ENCODE measurements around the gene KLK4.

The KLK4 gene

DNA sequence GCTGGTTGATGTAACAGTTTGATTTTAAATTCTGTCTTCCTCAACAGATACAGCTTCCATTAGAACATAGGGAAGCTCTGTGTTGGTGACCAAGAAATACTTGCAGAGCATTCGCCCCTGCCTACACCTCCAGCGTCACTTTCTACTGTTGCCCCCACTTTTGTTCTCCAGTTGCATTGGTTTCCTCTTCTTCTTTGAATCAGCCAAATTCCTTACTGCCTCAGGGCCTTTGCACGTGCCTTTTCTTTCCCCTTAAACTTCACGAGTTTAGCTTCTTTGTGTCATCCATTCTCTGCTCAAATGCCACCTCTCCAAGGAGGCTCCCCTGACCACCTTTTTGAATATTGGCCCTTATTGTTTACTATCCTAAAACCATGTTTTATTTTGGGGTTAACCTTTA, 35.9 kb upstream of the KLK4 start:
- TF ChIP-seq, protein P1, sequence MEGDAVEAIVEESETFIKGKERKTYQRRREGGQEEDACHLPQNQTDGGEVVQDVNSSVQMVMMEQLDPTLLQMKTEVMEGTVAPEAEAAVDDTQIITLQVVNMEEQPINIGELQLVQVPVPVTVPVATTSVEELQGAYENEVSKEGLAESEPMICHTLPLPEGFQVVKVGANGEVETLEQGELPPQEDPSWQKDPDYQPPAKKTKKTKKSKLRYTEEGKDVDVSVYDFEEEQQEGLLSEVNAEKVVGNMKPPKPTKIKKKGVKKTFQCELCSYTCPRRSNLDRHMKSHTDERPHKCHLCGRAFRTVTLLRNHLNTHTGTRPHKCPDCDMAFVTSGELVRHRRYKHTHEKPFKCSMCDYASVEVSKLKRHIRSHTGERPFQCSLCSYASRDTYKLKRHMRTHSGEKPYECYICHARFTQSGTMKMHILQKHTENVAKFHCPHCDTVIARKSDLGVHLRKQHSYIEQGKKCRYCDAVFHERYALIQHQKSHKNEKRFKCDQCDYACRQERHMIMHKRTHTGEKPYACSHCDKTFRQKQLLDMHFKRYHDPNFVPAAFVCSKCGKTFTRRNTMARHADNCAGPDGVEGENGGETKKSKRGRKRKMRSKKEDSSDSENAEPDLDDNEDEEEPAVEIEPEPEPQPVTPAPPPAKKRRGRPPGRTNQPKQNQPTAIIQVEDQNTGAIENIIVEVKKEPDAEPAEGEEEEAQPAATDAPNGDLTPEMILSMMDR (IDR thresholded peaks at IDR 0.05; ENCODE audit: low read depth, low read length): no peak
- Histone ChIP-seq H3K27me3 (no peaks in the 10 kb centered on the region), H3K4me1 (no peaks in the 10 kb centered on the region), H3K9me3 (no peaks in the 10 kb centered on the region), H3K36me3 (no peaks in the 10 kb centered on the region), H3K4me3 (ENCODE audit: low read depth, low read length) (no peak overlapping the region)
- no peak for DNase-seq

DNA sequence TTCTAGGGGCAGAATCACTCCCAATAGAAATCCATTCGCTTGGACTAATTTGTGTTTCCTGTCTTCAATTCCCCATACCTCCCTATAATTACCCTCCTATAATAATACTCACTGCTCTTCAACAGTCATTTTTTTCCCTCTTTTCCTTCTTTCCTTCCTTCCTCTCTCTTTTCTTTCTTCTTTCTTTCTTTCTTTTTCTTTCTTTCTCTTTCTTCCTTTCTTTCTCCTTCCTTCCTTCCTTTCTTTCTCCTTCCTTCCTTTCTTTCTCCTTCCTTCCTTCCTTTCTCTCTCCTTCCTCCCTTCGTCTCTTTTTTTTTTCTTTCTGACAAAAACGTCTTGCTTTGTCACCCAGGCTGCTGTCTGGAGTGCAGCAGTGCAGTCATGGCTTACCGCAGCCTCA, 33.6 kb upstream of the KLK4 start:
- TF ChIP-seq, protein P1 (IDR thresholded peaks at IDR 0.05; ENCODE audit: low read depth, low read length): no peak
- no peaks in the 10 kb centered on the region for H3K36me3 ChIP-seq
- H3K9me3 ChIP-seq: no peaks in the 10 kb centered on the region
- no peak for DNase-seq
- no peaks in the 10 kb centered on the region for H3K27me3 ChIP-seq
- H3K4me3 ChIP-seq (ENCODE audit: low read depth, low read length): no peak overlapping the region
- no peaks in the 10 kb centered on the region for H3K4me1 ChIP-seq

- H3K27me3 ChIP-seq: no peaks in the 10 kb centered on the region
- no peaks in the 10 kb centered on the region for H3K4me1 ChIP-seq
- no peak overlapping the region for H3K4me3 ChIP-seq (ENCODE audit: low read depth, low read length)
- DNase-seq: no peak
- H3K9me3 ChIP-seq: no peaks in the 10 kb centered on the region
- TF ChIP-seq, protein P1 (IDR thresholded peaks at IDR 0.05; ENCODE audit: low read depth, low read length): no peak
- no peaks in the 10 kb centered on the region for H3K36me3 ChIP-seq
Observed at GRCh38 chr19:50943074-50943828, 32.1 kb upstream of the KLK4 start.

- no peaks in the 10 kb centered on the region for H3K9me3 ChIP-seq
- DNase-seq: no peak
- no peaks in the 10 kb centered on the region for H3K4me1 ChIP-seq
- no peak overlapping the region for H3K4me3 ChIP-seq (ENCODE audit: low read depth, low read length)
- no peaks in the 10 kb centered on the region for H3K36me3 ChIP-seq
- TF ChIP-seq, protein P1 (IDR thresholded peaks at IDR 0.05; ENCODE audit: low read depth, low read length): no peak
- H3K27me3 ChIP-seq: peaks cover 14% of the 10 kb centered on the region
Observed at GRCh38 chr19:50939596-50939995, 28.4 kb upstream of the KLK4 start.

- H3K36me3 ChIP-seq: no peaks in the 10 kb centered on the region
- DNase-seq: no peak
- TF ChIP-seq, protein P1 (IDR thresholded peaks at IDR 0.05; ENCODE audit: low read depth, low read length): no peak
- no peaks in the 10 kb centered on the region for H3K9me3 ChIP-seq
- peaks cover 23% of the 10 kb centered on the region for H3K27me3 ChIP-seq
- H3K4me1 ChIP-seq: no peaks in the 10 kb centered on the region
- no peak overlapping the region for H3K4me3 ChIP-seq (ENCODE audit: low read depth, low read length)
Observed at GRCh38 chr19:50933640-50934039, 22.4 kb upstream of the KLK4 start.

GRCh38 chr19:50932690-50933083, 21.5 kb upstream of the KLK4 start:
- no peak overlapping the region for H3K4me3 ChIP-seq (ENCODE audit: low read depth, low read length)
- H3K36me3 ChIP-seq: no peaks in the 10 kb centered on the region
- no peaks in the 10 kb centered on the region for H3K9me3 ChIP-seq
- H3K4me1 ChIP-seq: no peaks in the 10 kb centered on the region
- DNase-seq: no peak
- TF ChIP-seq, protein P1 (IDR thresholded peaks at IDR 0.05; ENCODE audit: low read depth, low read length): no peak
- peaks cover 20% of the 10 kb centered on the region for H3K27me3 ChIP-seq
